Activated CD8-positive, alpha-beta memory T cell treated with anti-CD3 and anti-CD28 coated beads for 4 hours (primary cell): ENCODE measurements around the gene ITPKB.

Source experiments
- DNase-seq, 2 donors: peaks; one replicate each; pipeline ENCODE4 v3.0.0-alpha.2; 2020; ENCODE audit warnings: low read depth in 2 of 2

The ITPKB gene

GRCh38 chr1:226685196-226685820, 53.8 kb downstream of the ITPKB start:
- DNase-seq, result no peak

GRCh38 chr1:226684026-226684425, 55.1 kb downstream of the ITPKB start:
- no peak for DNase-seq

- no peak for DNase-seq
These were observed 55.9 kb downstream of the ITPKB start for GRCh38 chr1:226682871-226683814.

- no peak for DNase-seq
These were observed 57.2 kb downstream of the ITPKB start for GRCh38 chr1:226681652-226682493.

GRCh38 chr1:226680653-226681052, 58.4 kb downstream of the ITPKB start:
- no peak for DNase-seq

- peak; percentile 75 to 79 for DNase-seq
These were observed 59.1 kb downstream of the ITPKB start for GRCh38 chr1:226679853-226680516.

- no peak for DNase-seq
These were observed 59.8 kb downstream of the ITPKB start for GRCh38 chr1:226679262-226679661.

- no peak for DNase-seq
These were observed 60.4 kb downstream of the ITPKB start for GRCh38 chr1:226678701-226679100.

- no peak for DNase-seq
These were observed 60.8 kb downstream of the ITPKB start for GRCh38 chr1:226678251-226678650.

GRCh38 chr1:226677027-226678020, 61.8 kb downstream of the ITPKB start:
- DNase-seq, result peak; percentile 49 to 57

- no peak for DNase-seq
These were observed 62.7 kb downstream of the ITPKB start for GRCh38 chr1:226676381-226676780.

GRCh38 chr1:226675715-226676357, 63.2 kb downstream of the ITPKB start:
- no peak for DNase-seq

GRCh38 chr1:226674892-226675714, 64.0 kb downstream of the ITPKB start:
- peak; percentile 63 to 69 for DNase-seq

- no peak for DNase-seq
These were observed 66.7 kb downstream of the ITPKB start for GRCh38 chr1:226672339-226672762.

GRCh38 chr1:226671277-226671676, 67.8 kb downstream of the ITPKB start:
- no peak for DNase-seq

- no peak for DNase-seq
These were observed 69.0 kb downstream of the ITPKB start for GRCh38 chr1:226670073-226670472.

GRCh38 chr1:226668173-226668560, 70.9 kb downstream of the ITPKB start:
- DNase-seq, result no peak

- DNase-seq, result no peak
These were observed 72.4 kb downstream of the ITPKB start for GRCh38 chr1:226666692-226667091.

- no peak for DNase-seq
These were observed 72.9 kb downstream of the ITPKB start for GRCh38 chr1:226666164-226666506.
